Measurements from ENCODE around the gene LMNTD2. TPM values are rescaled to one million over a fixed set of nuclear protein-coding genes. Genes with fewer than 3 reads are reported as not detected.

Gene LMNTD2
- total RNA-seq, 1 experiment from 2014 or later = 4.0 TPM

GRCh38 chr11:544817-545166 is 15.7 kb downstream of the LMNTD2 start:
- no peaks in the 10 kb centered on the region; the same call in 1 of the 2 replicates for H3K27me3 Mint-ChIP-seq (ENCODE audit: low read depth)
- TF ChIP-seq GABPB1 (CRISPR knock-in tag; IDR thresholded peaks at IDR 0.05) = no peak
- no peak for TF ChIP-seq ZNF425 (CRISPR knock-in tag; conservative IDR thresholded peaks at IDR 0.05)
- TF ChIP-seq SMAD3 (CRISPR knock-in tag; IDR thresholded peaks at IDR 0.05; ENCODE audit: borderline replicate concordance) = no peak
- no peak for ATAC-seq
- H3K36me3 Mint-ChIP-seq = peaks cover 3% of the 10 kb centered on the region
- H3K27ac Mint-ChIP-seq = no peak overlapping the region
- no peak for DNase-seq (ENCODE audit: low spot score)
- no peak overlapping the region for H3K4me3 Mint-ChIP-seq
- ChIA-PET POLR2A (no interaction called here), CTCF (interaction anchor here (2.5 kb wide), 1 partner anchor 10 kb away, joined by 7 read pairs; no protein-coding TSS in a partner anchor)
- no peaks in the 10 kb centered on the region for H3K9me3 Mint-ChIP-seq
- H3K4me1 Mint-ChIP-seq = no peaks in the 10 kb centered on the region

- Mint-ChIP-seq H3K4me1 (no peaks in the 10 kb centered on the region), H3K9me3 (no peaks in the 10 kb centered on the region), H3K27ac (no peak overlapping the region), H3K27me3 (ENCODE audit: low read depth) (peaks cover 17% of the 10 kb centered on the region), H3K4me3 (no peak overlapping the region), H3K36me3 (peaks cover 3% of the 10 kb centered on the region)
- ChIA-PET CTCF (no interaction called here), POLR2A (interaction anchor here (0.6 kb wide), 1 partner anchor 23 kb away, joined by 3 read pairs; no protein-coding TSS in a partner anchor)
- ATAC-seq (no peak), DNase-seq (ENCODE audit: low spot score) (no peak)
- TF ChIP-seq NFYB (CRISPR knock-in tag; conservative IDR thresholded peaks at IDR 0.05; ENCODE audit: low read depth) (no peak), CREB1 (CRISPR knock-in tag; IDR thresholded peaks at IDR 0.05) (no peak), NR3C1 (CRISPR knock-in tag; conservative IDR thresholded peaks at IDR 0.05; ENCODE audit: low read depth) (no peak), ERG (CRISPR knock-in tag; IDR thresholded peaks at IDR 0.05) (no peak), KAT7 (CRISPR knock-in tag; IDR thresholded peaks at IDR 0.05; ENCODE audit: borderline replicate concordance) (no peak), ATF3 (CRISPR knock-in tag; conservative IDR thresholded peaks at IDR 0.05) (no peak)
Observed at GRCh38 chr11:541433-541885, 19.1 kb downstream of the LMNTD2 start.

GRCh38 chr11:540583-541432 is 19.7 kb downstream of the LMNTD2 start:
- H3K4me1 Mint-ChIP-seq = no peaks in the 10 kb centered on the region
- no peak overlapping the region for H3K27ac Mint-ChIP-seq
- CTCF ChIA-PET = interaction anchor here (0.6 to 0.9 kb wide), 2 partner anchors 77 to 134 kb away, joined by 3 read pairs; no protein-coding TSS in a partner anchor
- no peak for ATAC-seq
- no peak for DNase-seq (ENCODE audit: low spot score)
- no peaks in the 10 kb centered on the region for H3K9me3 Mint-ChIP-seq
- TF ChIP-seq ZNF232 (CRISPR knock-in tag; IDR thresholded peaks at IDR 0.05) = no peak
- TF ChIP-seq MLX (CRISPR knock-in tag; IDR thresholded peaks at IDR 0.05) = no peak
- TF ChIP-seq HMGA2 (CRISPR knock-in tag; IDR thresholded peaks at IDR 0.05) = no peak
- TF ChIP-seq ATF6 (CRISPR knock-in tag; IDR thresholded peaks at IDR 0.05) = no peak
- TF ChIP-seq MAX (CRISPR knock-in tag; IDR thresholded peaks at IDR 0.05) = no peak
- no peak for TF ChIP-seq MXD4 (CRISPR knock-in tag; IDR thresholded peaks at IDR 0.05; ENCODE audit: borderline replicate concordance)
- no peak for TF ChIP-seq ZNF263 (CRISPR knock-in tag; IDR thresholded peaks at IDR 0.05; ENCODE audit: low read depth)
- TF ChIP-seq ZNF317 (CRISPR knock-in tag; IDR thresholded peaks at IDR 0.05; ENCODE audit: borderline replicate concordance, low read depth) = no peak
- no peak for TF ChIP-seq NR1H2 (CRISPR knock-in tag; IDR thresholded peaks at IDR 0.05)
- POLR2A ChIA-PET = no interaction called here
- peaks cover 3% of the 10 kb centered on the region for H3K36me3 Mint-ChIP-seq
- H3K27me3 Mint-ChIP-seq (ENCODE audit: low read depth) = peaks cover 22% of the 10 kb centered on the region
- no peak overlapping the region for H3K4me3 Mint-ChIP-seq

Measured in WTC11 (cell line).